ENCODE results near the gene ABLIM1. TPM values are rescaled to one million over a fixed set of nuclear protein-coding genes. Genes with fewer than 3 reads are reported as not detected.

The ABLIM1 gene
- total and polyA plus RNA-seq, 8 donors, result 28.1 to 276 (median 92.9) TPM

DNA sequence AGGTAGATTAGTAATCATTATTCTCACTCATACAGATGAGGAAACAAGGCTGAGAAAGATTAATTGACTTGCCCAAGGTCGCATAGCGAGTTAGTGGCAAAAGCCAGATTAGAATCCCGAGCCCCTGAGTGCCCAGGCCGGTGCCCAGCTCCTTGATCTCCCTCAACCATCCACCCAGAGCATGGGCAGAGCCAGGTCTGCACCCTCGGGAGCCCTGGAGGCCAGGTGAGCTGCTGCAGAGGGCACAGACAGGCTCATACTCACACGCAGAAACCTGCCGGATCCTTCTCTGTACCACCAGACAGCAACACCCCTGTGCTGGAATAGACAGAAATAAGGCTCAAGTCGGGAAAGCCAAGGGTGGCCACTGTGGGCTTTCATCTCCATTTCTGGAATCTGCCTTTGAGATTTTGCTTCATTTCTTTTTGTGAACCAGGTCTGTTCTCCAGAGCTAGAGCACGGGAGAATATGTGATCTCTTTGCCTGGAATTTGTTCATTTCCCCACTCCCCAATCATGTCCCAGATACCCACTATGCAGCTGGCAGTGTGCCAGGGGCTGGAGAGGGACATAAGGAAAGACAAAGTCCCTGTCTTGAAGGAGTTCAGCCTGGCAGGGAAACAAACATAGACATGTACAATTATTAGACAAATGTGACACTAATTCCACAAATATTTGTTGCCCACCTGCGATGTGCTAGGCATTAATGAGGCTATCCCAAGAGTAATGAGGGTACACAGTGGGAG is 259.3 kb downstream of the ABLIM1 start:
- H3K36me3 ChIP-seq, result no peaks in the 10 kb centered on the region
- no peak for TF ChIP-seq POLR2A (IDR thresholded peaks at IDR 0.05)
- TF ChIP-seq CTCF (IDR thresholded peaks at IDR 0.05), result no peak
- no peak for TF ChIP-seq POLR2AphosphoS5 (IDR thresholded peaks at IDR 0.05)
- no peak for TF ChIP-seq EP300 (IDR thresholded peaks at IDR 0.05)
- H3K9me3 ChIP-seq, result no peaks in the 10 kb centered on the region
- DNase-seq, result no peak
- peaks cover 0 to 20% (median 6%) of the 10 kb centered on the region in 3 donors for H3K27me3 ChIP-seq
- intact Hi-C loops (cut with DNase I; ENCODE audit: low total_unique reads), result no loop called here
- H3K27ac ChIP-seq, result peak overlapping the region in 4 of 5 donors; percentile 27 to 75 (median 48)
- no peak overlapping the region for H3K4me3 ChIP-seq
- peaks cover 4 to 68% (median 30%) of the 10 kb centered on the region in 4 donors for H3K4me1 ChIP-seq
- WGBS, 5 donors, result 79 to 90% (median 84%) methylated on average over 10 of the region's 10 CpGs

DNA sequence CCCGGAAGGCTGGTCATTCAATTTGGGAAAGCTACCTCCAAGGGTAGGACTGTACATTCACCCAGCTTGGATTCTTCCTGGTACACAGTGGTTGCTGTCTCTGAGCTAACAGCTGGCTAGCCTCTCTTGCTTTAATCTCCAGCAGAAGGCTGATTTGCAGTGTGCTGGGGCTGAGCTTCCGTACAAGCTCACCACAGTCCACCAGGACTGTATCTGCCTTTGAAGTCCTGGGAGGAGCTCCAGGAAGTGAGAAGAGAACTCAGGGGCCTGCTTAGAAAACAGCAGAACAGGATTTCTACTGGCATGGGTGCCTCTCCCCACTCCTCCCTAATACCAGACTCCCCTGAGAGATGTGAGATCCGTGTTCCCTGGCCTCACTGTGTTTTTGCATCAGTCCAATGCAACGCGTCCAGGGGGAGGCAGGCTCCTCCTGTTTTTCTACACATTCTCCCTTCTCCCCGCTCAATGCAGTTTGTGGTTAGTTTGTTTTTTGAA is 260.4 kb downstream of the ABLIM1 start:
- H3K27me3 ChIP-seq, result peaks cover 0 to 14% (median 0%) of the 10 kb centered on the region in 3 donors
- H3K4me1 ChIP-seq, result peaks cover 0 to 66% (median 34%) of the 10 kb centered on the region in 4 donors
- WGBS, 5 donors, result 33 to 59% (median 53%) methylated on average over 5 to 6 of the region's 6 CpGs
- H3K27ac ChIP-seq, result peak overlapping the region in 4 of 5 donors; percentile 27 to 75 (median 57)
- intact Hi-C loops (cut with DNase I; ENCODE audit: low total_unique reads), result no loop called here
- DNase-seq, result peak in 1 of 2 donors; percentile 59
- no peaks in the 10 kb centered on the region for H3K9me3 ChIP-seq
- peak overlapping the region in 2 of 4 donors; percentile 0 to 24 for H3K4me3 ChIP-seq
- H3K36me3 ChIP-seq, result no peaks in the 10 kb centered on the region
- TF ChIP-seq EP300 (IDR thresholded peaks at IDR 0.05), result no peak
- TF ChIP-seq CTCF (IDR thresholded peaks at IDR 0.05), result no peak
- TF ChIP-seq POLR2AphosphoS5 (IDR thresholded peaks at IDR 0.05), result no peak
- TF ChIP-seq POLR2A (IDR thresholded peaks at IDR 0.05), result no peak

DNA sequence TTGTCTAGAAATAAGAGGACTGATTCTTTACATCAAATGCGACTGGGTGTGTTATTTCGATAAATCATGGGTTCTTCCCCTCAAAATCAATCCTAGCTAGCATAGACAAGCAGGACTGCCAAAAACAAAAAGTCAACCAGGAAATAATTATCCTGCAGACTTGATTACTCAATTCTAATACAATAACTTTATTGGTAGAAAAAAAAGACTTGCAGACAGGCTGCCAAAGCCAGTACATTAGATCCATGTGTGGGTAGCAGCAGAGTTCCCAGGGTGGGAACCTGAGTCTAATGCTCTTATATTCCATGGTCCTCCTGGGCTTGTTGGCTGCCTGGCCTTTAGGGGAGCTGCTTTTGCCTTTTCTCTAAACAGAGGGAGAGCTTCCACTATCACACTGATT is 261.6 kb downstream of the ABLIM1 start:
- Histone ChIP-seq H3K36me3 (no peaks in the 10 kb centered on the region), H3K27me3 (peaks cover 0 to 8% (median 0%) of the 10 kb centered on the region in 3 donors), H3K4me3 (no peak overlapping the region), H3K27ac (peak overlapping the region in 2 of 5 donors; percentile 6 to 50), H3K9me3 (no peaks in the 10 kb centered on the region), H3K4me1 (peaks cover 0 to 67% (median 37%) of the 10 kb centered on the region in 4 donors)
- TF ChIP-seq POLR2AphosphoS5 (IDR thresholded peaks at IDR 0.05) (no peak), POLR2A (IDR thresholded peaks at IDR 0.05) (no peak), CTCF (IDR thresholded peaks at IDR 0.05) (no peak)
- no peak for DNase-seq
- intact Hi-C loops (cut with DNase I; ENCODE audit: low total_unique reads), result no loop called here
- WGBS, 5 donors, result 86 to 92% (median 88%) methylated on average over 2 of the region's 2 CpGs

- no peak overlapping the region for H3K27ac ChIP-seq
- H3K36me3 ChIP-seq, result no peaks in the 10 kb centered on the region
- H3K4me1 ChIP-seq, result peaks cover 0 to 57% (median 36%) of the 10 kb centered on the region in 4 donors
- intact Hi-C loops (cut with DNase I; ENCODE audit: low total_unique reads), result no loop called here
- peak in 1 of 2 donors; percentile 35 for DNase-seq
- no peaks in the 10 kb centered on the region for H3K9me3 ChIP-seq
- 82 to 86% (median 86%) methylated on average over 6 of the region's 6 CpGs for WGBS, 5 donors
- H3K4me3 ChIP-seq, result no peak overlapping the region
- peaks cover 0 to 8% (median 0%) of the 10 kb centered on the region in 3 donors for H3K27me3 ChIP-seq
- no peak for TF ChIP-seq POLR2A (IDR thresholded peaks at IDR 0.05)
- no peak for TF ChIP-seq EP300 (IDR thresholded peaks at IDR 0.05)
- TF ChIP-seq CTCF (IDR thresholded peaks at IDR 0.05), result no peak
- no peak for TF ChIP-seq POLR2AphosphoS5 (IDR thresholded peaks at IDR 0.05)
Observed at GRCh38 chr10:114395366-114396022, 262.6 kb downstream of the ABLIM1 start.
